K562 treated with DMSO at 1 percent for 48 hours (cell line): ENCODE data around the gene ABHD2. TPM values are rescaled to one million over a fixed set of nuclear protein-coding genes. Genes with fewer than 3 reads are reported as not detected.

Experiments used
- total RNA-seq: library from RNA; unstranded; fragments of 300-600 nt; gene quantifications from 2 replicates; pipeline ENCODE4 v1.2.3, GENCODE V29; 2022; ENCODE audit warnings: low replicate concordance; ENCODE audit errors: extremely low read depth

ABHD2 gene, protein sequence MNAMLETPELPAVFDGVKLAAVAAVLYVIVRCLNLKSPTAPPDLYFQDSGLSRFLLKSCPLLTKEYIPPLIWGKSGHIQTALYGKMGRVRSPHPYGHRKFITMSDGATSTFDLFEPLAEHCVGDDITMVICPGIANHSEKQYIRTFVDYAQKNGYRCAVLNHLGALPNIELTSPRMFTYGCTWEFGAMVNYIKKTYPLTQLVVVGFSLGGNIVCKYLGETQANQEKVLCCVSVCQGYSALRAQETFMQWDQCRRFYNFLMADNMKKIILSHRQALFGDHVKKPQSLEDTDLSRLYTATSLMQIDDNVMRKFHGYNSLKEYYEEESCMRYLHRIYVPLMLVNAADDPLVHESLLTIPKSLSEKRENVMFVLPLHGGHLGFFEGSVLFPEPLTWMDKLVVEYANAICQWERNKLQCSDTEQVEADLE
- total RNA-seq: not detected in 2 replicates

DNA sequence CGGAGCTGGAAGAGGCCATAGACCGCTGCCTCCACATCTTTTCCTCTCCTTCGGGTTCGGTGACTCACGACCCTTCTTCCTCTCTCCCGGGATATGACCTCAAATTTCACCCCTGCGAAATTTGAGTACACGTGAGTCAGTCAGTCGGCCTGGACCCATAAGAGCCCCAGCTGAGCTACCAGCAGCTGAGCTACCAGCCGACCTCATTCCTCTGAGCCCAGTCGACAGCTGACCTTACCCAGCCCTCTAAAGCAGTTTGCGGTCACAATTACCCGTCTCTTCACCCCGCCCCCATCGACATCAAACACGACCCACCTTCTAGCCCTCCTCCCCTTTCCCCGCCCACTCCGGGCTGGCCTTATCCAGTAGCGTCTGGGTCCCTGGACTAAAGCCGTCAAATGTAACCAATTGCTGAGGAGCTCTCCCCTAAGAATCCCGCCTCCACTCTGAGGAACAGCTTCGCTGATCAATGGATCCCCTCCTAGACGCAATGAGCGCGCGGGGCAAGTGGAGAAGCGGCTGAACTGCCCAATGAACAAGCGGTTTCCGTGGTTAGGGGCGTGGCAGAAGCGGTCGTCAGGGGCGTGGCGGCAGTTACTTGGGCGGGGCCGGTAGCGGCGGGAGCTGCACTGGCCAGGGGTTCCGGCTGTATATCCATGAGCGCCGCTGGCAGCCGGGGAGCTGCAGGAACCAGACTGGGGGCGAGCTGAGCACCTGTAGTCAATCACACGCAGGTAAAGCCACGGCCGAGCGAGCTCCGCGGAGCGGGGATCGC is at the start of gene ABHD2:
ABHD2 (plus strand) TSS at position 627 of the 775 bp plus-strand sequence. CDS start 27,872 bp downstream, outside the sequence.

DNA sequence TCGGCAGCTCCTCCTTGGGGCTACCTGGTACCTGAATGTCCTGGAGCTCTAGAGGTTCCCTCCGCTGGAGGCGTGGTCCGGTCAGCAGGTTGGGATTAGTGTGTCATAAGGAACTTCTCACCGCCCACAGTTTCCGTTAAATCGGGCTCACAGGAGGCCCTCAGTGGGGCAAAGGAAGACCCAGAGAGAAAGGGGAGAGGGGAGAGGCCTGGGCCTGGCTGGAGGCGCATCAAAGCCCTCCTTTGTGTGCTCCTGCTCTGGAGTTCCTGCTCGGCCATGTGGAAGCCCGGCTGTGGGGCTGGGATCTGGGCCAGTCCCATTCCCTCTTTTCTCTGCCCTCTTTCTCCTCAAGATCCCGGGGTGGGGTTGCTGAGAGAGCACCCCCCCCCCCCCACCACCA is 133.3 kb downstream of the ABHD2 start, which contains the start of gene RLBP1:
RLBP1 (minus strand) TSS at position 37 of the 400 bp plus-strand sequence. CDS start 2,604 bp downstream, outside the sequence.

DNA sequence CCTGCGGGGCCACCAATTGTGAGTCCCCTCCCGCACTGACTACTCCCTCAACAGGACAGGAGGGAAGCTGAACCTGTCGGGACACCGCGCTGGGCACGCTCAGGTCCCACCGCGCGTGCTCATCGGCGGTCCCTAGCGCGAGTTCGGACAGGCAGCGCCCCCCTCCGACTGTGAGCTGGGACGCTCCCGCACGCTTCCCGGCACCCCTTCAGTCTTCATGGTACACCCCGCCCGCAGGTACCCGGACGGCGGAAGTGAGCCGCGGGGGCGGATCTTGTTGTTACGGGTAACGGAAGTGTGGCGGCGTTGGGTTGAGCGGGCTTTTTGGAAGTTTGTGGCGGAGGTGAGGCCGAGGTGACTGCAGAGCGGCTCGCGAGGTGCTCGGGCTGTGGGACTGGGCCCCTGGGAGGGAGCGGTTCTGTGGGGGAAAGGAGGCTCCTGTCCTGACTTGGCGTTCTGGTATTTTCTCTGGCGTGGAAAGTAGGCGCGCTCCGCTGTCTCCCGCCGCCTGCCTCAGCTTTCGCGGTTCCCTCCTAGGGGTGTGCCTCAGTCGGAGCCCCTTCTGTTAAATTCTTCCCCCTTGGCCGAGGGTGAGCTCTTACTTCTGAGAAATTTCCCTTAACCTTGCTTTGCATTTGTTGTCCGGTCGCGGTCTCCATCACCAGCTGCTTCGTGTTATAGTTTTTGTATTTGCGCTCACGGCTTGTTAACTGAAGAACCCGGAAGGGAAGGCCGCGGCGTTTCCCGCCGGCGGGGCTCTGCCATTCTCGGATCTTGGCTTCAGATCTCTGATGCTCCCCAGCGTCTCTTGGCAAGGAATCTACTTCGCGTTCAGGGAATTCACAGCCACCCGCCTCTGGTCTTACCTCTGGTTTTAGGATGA is 155.7 kb downstream of the ABHD2 start, which contains the start of gene FANCI:
FANCI (plus strand) TSS at position 289 of the 883 bp plus-strand sequence. CDS start 3,669 bp downstream, outside the sequence.

Other genes with a start within 250 kb of the ABHD2 start
- gene HAPLN3, start 192.9 kb upstream of the ABHD2 start, total RNA-seq: not detected in 2 replicates
- gene MFGE8, start 175.1 kb upstream of the ABHD2 start, total RNA-seq: not detected in 2 replicates
- gene RLBP1, start 133.1 kb downstream of the ABHD2 start, total RNA-seq: not detected in 2 replicates
- not detected in 2 replicates for gene FANCI, start 155.5 kb downstream of the ABHD2 start, total RNA-seq
- not detected in 2 replicates for gene POLG, start 246.4 kb downstream of the ABHD2 start, total RNA-seq